AG04450 (cell line): ENCODE data around the gene ZNF837. TPM values are rescaled to one million over a fixed set of nuclear protein-coding genes. Genes with fewer than 3 reads are reported as not detected.

Experiments
- CTCF ChIA-PET: fragments of 300-600, 350-600 bp; formaldehyde crosslinking; extraction: SDS; loops from one replicate; lab custom pipeline; 2022; ENCODE audit warnings: antibody characterized with exemption, inconsistent platforms; lab: Charles Lee
- POLR2A ChIA-PET: fragments of 350-600 bp; formaldehyde crosslinking; extraction: SDS; loops from one replicate; lab custom pipeline; 2021; ENCODE audit warnings: antibody characterized with exemption, inconsistent platforms; lab: Yijun Ruan, JAX
- DNase-seq: peaks from one replicate; pipeline ENCODE4 v3.0.0-alpha.2; 2011; ENCODE audit warnings: low read depth, low spot score
- H3K27ac ChIP-seq: one replicate; pipeline ENCODE4 v1.5.1; 2012; ENCODE audit warnings: low read depth, low read length, control low read depth
- H3K27me3 ChIP-seq: one replicate; pipeline ENCODE4 v1.6.0; 2012; ENCODE audit warnings: low read length; ENCODE audit not compliant: control insufficient read depth, insufficient read depth
- H3K4me3 ChIP-seq: 2 replicates; pipeline ENCODE4 v1.5.1; 2011; ENCODE audit warnings: mild to moderate bottlenecking, low read depth, low read length, control low read depth
- H3K9me3 ChIP-seq: 2 replicates; pipeline ENCODE4 v1.5.1; 2012; ENCODE audit warnings: low read length; ENCODE audit not compliant: control insufficient read depth, insufficient read depth
- polyA plus RNA-seq: library from polyadenylated mRNA; depleted of rRNA; stranded (reverse); fragments of >200 nt; gene quantifications from 2 replicates; pipeline ENCODE4 v1.2.3, GENCODE V29; 2011
- TF ChIP-seq, protein P1 (sequence below): IDR thresholded peaks from 2 replicates; pipeline ENCODE4 v1.5.1; 2011; ENCODE audit warnings: low read depth, low read length, control low read depth, inconsistent platforms

ZNF837 gene
- polyA plus RNA-seq, 1 experiment = 0.33 TPM

DNA sequence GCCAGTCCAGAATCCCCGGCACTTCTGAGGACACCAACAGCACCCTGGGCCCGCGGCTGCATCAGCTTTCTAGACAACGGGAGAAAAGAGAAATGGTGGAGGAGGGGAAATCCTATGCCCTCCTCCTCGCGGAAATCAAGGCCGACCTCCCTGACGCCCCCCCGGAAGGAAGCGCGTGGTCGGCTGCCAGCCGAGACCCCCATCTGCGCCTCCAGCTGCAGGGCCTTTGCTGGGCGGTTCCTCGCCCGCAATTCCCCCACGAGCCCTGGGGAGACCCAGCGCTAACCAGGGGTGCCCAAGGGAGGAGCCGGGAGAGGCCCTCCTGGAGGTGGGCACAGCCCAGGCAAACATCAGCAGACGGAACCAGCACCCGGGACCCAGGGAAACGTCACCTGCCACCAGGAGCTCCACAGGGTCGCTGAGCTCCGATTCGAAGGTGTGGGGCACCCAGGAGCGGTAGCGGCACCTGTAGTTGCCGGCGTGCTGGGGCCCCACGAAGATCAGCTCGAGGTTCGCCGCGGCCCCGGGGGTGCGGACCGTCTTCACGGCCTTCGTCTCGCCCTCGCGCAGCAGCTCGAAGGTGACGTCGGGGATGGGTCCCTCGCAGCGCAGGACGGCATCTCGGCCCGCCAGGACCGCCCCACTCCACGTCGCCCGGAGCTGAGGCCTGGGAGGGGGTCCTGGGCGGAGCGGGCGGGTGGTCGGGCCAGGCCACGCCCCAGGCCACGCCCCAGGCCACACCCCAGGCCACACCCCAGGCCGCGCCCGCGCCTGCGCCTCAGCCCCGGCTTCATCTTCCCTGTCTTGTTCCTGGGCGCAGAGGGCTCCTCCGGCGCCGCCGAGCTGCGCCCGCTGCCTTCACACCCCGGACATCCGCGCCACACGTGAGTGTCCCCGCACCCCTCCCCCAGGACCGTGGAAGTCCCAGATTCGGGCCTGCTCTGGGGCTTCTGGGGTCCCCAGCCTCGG lies 33.6 kb downstream of the ZNF837 start:
- ChIA-PET CTCF (interaction anchor here (1.0 kb wide), 2 partner anchors 8 to 116 kb away, joined by 3 to 4 read pairs; no protein-coding TSS in a partner anchor), POLR2A (interaction anchor here (0.6 to 2.9 kb wide), 6 partner anchors 9 to 42 kb away, joined by 3 to 17 read pairs (median 6); partner anchors contain the start of genes ERVK3-1, ZNF497, ZNF837 and ZSCAN22)
- TF ChIP-seq, protein P1, sequence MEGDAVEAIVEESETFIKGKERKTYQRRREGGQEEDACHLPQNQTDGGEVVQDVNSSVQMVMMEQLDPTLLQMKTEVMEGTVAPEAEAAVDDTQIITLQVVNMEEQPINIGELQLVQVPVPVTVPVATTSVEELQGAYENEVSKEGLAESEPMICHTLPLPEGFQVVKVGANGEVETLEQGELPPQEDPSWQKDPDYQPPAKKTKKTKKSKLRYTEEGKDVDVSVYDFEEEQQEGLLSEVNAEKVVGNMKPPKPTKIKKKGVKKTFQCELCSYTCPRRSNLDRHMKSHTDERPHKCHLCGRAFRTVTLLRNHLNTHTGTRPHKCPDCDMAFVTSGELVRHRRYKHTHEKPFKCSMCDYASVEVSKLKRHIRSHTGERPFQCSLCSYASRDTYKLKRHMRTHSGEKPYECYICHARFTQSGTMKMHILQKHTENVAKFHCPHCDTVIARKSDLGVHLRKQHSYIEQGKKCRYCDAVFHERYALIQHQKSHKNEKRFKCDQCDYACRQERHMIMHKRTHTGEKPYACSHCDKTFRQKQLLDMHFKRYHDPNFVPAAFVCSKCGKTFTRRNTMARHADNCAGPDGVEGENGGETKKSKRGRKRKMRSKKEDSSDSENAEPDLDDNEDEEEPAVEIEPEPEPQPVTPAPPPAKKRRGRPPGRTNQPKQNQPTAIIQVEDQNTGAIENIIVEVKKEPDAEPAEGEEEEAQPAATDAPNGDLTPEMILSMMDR = no peak

DNA sequence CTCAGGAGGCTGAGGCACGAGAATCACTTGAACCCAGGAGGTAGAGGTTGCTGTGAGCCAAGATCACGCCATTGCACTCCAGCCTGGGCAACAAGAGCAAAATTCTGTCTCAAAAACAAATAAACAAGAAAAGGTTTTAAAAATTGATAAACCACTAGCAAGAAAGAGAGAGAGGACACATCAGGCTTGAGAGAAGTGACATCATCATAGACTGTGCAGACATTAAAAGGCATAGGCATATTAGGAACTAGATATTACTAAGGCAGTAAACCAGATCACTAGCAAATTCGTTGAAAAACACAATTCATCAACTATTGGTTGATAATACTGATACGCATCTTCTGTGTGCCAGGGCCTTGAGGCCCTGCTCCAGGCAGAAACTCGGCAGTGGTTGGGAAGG lies 35.3 kb downstream of the ZNF837 start:
- POLR2A ChIA-PET = interaction anchor here (2.8 kb wide), 1 partner anchor 19 kb away, joined by 9 read pairs; the partner anchor contains the start of gene ZSCAN22
- Histone ChIP-seq H3K27ac (no peak overlapping the region), H3K4me3 (no peak overlapping the region), H3K9me3 (peaks cover 12% of the 10 kb centered on the region; the same call in 1 of the 2 replicates), H3K27me3 (no peaks in the 10 kb centered on the region)
- CTCF ChIA-PET = no interaction called here
- TF ChIP-seq, protein P1 = no peak
- DNase-seq = no peak

More for the DNA sequence above, 33.6 kb downstream of the ZNF837 start:
- no peak for DNase-seq
- Histone ChIP-seq H3K27me3 (no peaks in the 10 kb centered on the region), H3K27ac (peak overlapping the region; percentile 31), H3K9me3 (peaks cover 22% of the 10 kb centered on the region; the same call in 1 of the 2 replicates), H3K4me3 (peak overlapping the region; percentile 83)

- H3K4me3 ChIP-seq = no peak overlapping the region
- POLR2A ChIA-PET = no interaction called here
- no peak for DNase-seq
- H3K9me3 ChIP-seq = peaks cover 25% of the 10 kb centered on the region
- TF ChIP-seq, protein P1 = no peak
- H3K27me3 ChIP-seq = no peaks in the 10 kb centered on the region
- H3K27ac ChIP-seq = no peak overlapping the region
- CTCF ChIA-PET = interaction anchor here (0.6 kb wide), 1 partner anchor 8 kb away, joined by 4 read pairs; no protein-coding TSS in a partner anchor
Observed at GRCh38 chr19:58338825-58339558, 41.8 kb downstream of the ZNF837 start.

GRCh38 chr19:58338336-58338735 lies 42.5 kb downstream of the ZNF837 start:
- Histone ChIP-seq H3K9me3 (peaks cover 25% of the 10 kb centered on the region), H3K27ac (no peak overlapping the region), H3K4me3 (no peak overlapping the region), H3K27me3 (no peaks in the 10 kb centered on the region)
- TF ChIP-seq, protein P1 = no peak
- DNase-seq = no peak
- CTCF ChIA-PET = interaction anchor here (0.6 kb wide), 1 partner anchor 9 kb away, joined by 4 read pairs; no protein-coding TSS in a partner anchor
- POLR2A ChIA-PET = no interaction called here
